Activated CD8-positive, alpha-beta memory T cell treated with anti-CD3 and anti-CD28 coated beads for 4 hours (primary cell): ENCODE data around the gene AUH.

Experiments used
- DNase-seq, 2 donors: peaks; one replicate each; pipeline ENCODE4 v3.0.0-alpha.2; 2020; ENCODE audit warnings: low read depth in 2 of 2

AUH gene

GRCh38 chr9:91338681-91339080 lies 23.0 kb downstream of the AUH start:
- DNase-seq, result no peak

GRCh38 chr9:91336786-91337185 lies 24.9 kb downstream of the AUH start:
- no peak for DNase-seq

GRCh38 chr9:91334053-91334452 lies 27.7 kb downstream of the AUH start:
- DNase-seq, result no peak

- DNase-seq, result no peak
Measured at GRCh38 chr9:91333551-91333950, 28.2 kb downstream of the AUH start.

GRCh38 chr9:91332546-91333231 lies 29.0 kb downstream of the AUH start:
- DNase-seq, result no peak

- DNase-seq, result no peak
Measured at GRCh38 chr9:91331849-91332248, 29.9 kb downstream of the AUH start.

- no peak for DNase-seq
Measured at GRCh38 chr9:91328186-91328585, 33.5 kb downstream of the AUH start.

GRCh38 chr9:91321691-91322090 lies 40.0 kb downstream of the AUH start:
- DNase-seq, result no peak

- DNase-seq, result no peak
Measured at GRCh38 chr9:91320299-91320698, 41.4 kb downstream of the AUH start.

- DNase-seq, result no peak
Measured at GRCh38 chr9:91316093-91316492, 45.6 kb downstream of the AUH start.

- DNase-seq, result no peak
Measured at GRCh38 chr9:91315191-91315590, 46.5 kb downstream of the AUH start.

GRCh38 chr9:91312717-91313325 lies 48.9 kb downstream of the AUH start:
- DNase-seq, result no peak

- no peak for DNase-seq
Measured at GRCh38 chr9:91310037-91310436, 51.7 kb downstream of the AUH start.

- DNase-seq, result no peak
Measured at GRCh38 chr9:91308191-91308590, 53.5 kb downstream of the AUH start.

- DNase-seq, result no peak
Measured at GRCh38 chr9:91307279-91307678, 54.4 kb downstream of the AUH start.

GRCh38 chr9:91306296-91306630 lies 55.5 kb downstream of the AUH start:
- DNase-seq, result no peak

- DNase-seq, result no peak
Measured at GRCh38 chr9:91305596-91306295, 56.0 kb downstream of the AUH start.

GRCh38 chr9:91303741-91304415 lies 57.8 kb downstream of the AUH start:
- no peak for DNase-seq

GRCh38 chr9:91302831-91303230 lies 58.9 kb downstream of the AUH start:
- no peak for DNase-seq

GRCh38 chr9:91301161-91301560 lies 60.6 kb downstream of the AUH start:
- no peak for DNase-seq

- no peak for DNase-seq
Measured at GRCh38 chr9:91298311-91298710, 63.4 kb downstream of the AUH start.

GRCh38 chr9:91297306-91297705 lies 64.4 kb downstream of the AUH start:
- DNase-seq, result no peak

GRCh38 chr9:91296354-91296753 lies 65.4 kb downstream of the AUH start:
- no peak for DNase-seq
